ENCODE measurements around the gene PUM1. TPM values are rescaled to one million over a fixed set of nuclear protein-coding genes. Genes with fewer than 3 reads are reported as not detected.

PUM1 gene
- total and polyA plus RNA-seq, 7 experiments from 2014 or later, result 114 to 226 (median 154) TPM

- Histone ChIP-seq H3K27ac (ENCODE audit: low read depth, low read length) (no peak overlapping the region), H3K36me3 (ENCODE audit: control insufficient read depth in 2 of 3, insufficient read depth in 3 of 3, low read length in 3 of 3) (no peaks in the 10 kb centered on the region), H3K9me3 (ENCODE audit: control insufficient read depth in 2 of 3, low read length in 3 of 3) (no peaks in the 10 kb centered on the region), H3K27me3 (ENCODE audit: control insufficient read depth in 2 of 2, insufficient read depth in 2 of 2, low read length in 2 of 2) (no peaks in the 10 kb centered on the region), H3K4me1 (ENCODE audit: control insufficient read depth in 2 of 2, insufficient read depth in 2 of 2, low read length in 2 of 2) (no peaks in the 10 kb centered on the region), H3K4me3 (ENCODE audit: low read length) (no peak overlapping the region)
- Mint-ChIP-seq H3K27me3 (peaks cover 1 to 20% (median 3%) of the 10 kb centered on the region in 5 donors), H3K36me3 (no peaks in the 10 kb centered on the region), H3K4me3 (no peak overlapping the region), H3K4me1 (peaks cover 2 to 12% (median 3%) of the 10 kb centered on the region in 7 donors), H3K27ac (no peak overlapping the region), H3K9me3 (no peaks in the 10 kb centered on the region)
- intact Hi-C loops (cut with micrococcal nuclease), result loop anchor here in 1 of 2 donors (5.0 kb wide), 1 partner anchor 1677 kb away; the partner anchor contains the start of gene PTPRU
- ATAC-seq, result no peak
- POLR2A ChIA-PET, result no interaction called here
- CTCF ChIA-PET, result interaction anchor here (0.8 to 1.5 kb wide), 2 partner anchors 112 to 135 kb away, joined by 3 to 6 read pairs; no protein-coding TSS in a partner anchor
- no peak for DNase-seq
Measured at GRCh38 chr1:30914587-30914922, 151.0 kb downstream of the PUM1 start.

- intact Hi-C loops (cut with micrococcal nuclease), result loop anchor here in 1 of 2 donors (5.0 kb wide), 1 partner anchor 1676 kb away; the partner anchor contains the start of gene PTPRU
- POLR2A ChIA-PET, result interaction anchor here (0.6 to 1.1 kb wide), 2 partner anchors 125 to 133 kb away, joined by 4 to 8 read pairs; no protein-coding TSS in a partner anchor
- no peak overlapping the region for H3K27ac Mint-ChIP-seq
Measured at GRCh38 chr1:30912913-30913652, 152.4 kb downstream of the PUM1 start.

GRCh38 chr1:30912224-30912623 is 153.3 kb downstream of the PUM1 start:
- Mint-ChIP-seq H3K4me3 (no peak overlapping the region), H3K9me3 (peaks cover 0 to 4% (median 0%) of the 10 kb centered on the region in 11 donors), H3K36me3 (peaks cover 0 to 4% (median 0%) of the 10 kb centered on the region in 5 donors), H3K27ac (no peak overlapping the region), H3K27me3 (peaks cover 13 to 29% (median 14%) of the 10 kb centered on the region in 5 donors), H3K4me1 (peaks cover 9 to 17% (median 14%) of the 10 kb centered on the region in 7 donors)
- Histone ChIP-seq H3K27ac (ENCODE audit: low read depth, low read length) (no peak overlapping the region), H3K4me3 (ENCODE audit: low read length) (no peak overlapping the region), H3K4me1 (ENCODE audit: control insufficient read depth in 2 of 2, insufficient read depth in 2 of 2, low read length in 2 of 2) (peaks cover 0 to 6% of the 10 kb centered on the region in 2 donors), H3K27me3 (ENCODE audit: control insufficient read depth in 2 of 2, insufficient read depth in 2 of 2, low read length in 2 of 2) (peaks cover 0 to 1% of the 10 kb centered on the region in 2 donors), H3K36me3 (ENCODE audit: control insufficient read depth in 2 of 3, insufficient read depth in 3 of 3, low read length in 3 of 3) (no peaks in the 10 kb centered on the region), H3K9me3 (ENCODE audit: control insufficient read depth in 2 of 3, low read length in 3 of 3) (no peaks in the 10 kb centered on the region)
- ATAC-seq (no peak), DNase-seq (no peak)
- POLR2A ChIA-PET, result interaction anchor here (1.1 kb wide), 1 partner anchor 125 kb away, joined by 4 read pairs; no protein-coding TSS in a partner anchor
- intact Hi-C loops (cut with micrococcal nuclease), result loop anchor here in 1 of 2 donors (5.0 kb wide), 1 partner anchor 1675 kb away; the partner anchor contains the start of gene PTPRU
- CTCF ChIA-PET, result interaction anchor here (1.0 to 2.9 kb wide), 3 partner anchors 22 to 111 kb away, joined by 3 to 16 read pairs (median 4); no protein-coding TSS in a partner anchor

More at GRCh38 chr1:30912913-30913652, 152.4 kb downstream of the PUM1 start:
- Histone ChIP-seq H3K9me3 (ENCODE audit: control insufficient read depth in 2 of 3, low read length in 3 of 3) (no peaks in the 10 kb centered on the region), H3K27ac (ENCODE audit: low read depth, low read length) (no peak overlapping the region), H3K27me3 (ENCODE audit: control insufficient read depth in 2 of 2, insufficient read depth in 2 of 2, low read length in 2 of 2) (no peaks in the 10 kb centered on the region), H3K4me1 (ENCODE audit: control insufficient read depth in 2 of 2, insufficient read depth in 2 of 2, low read length in 2 of 2) (no peaks in the 10 kb centered on the region), H3K36me3 (ENCODE audit: control insufficient read depth in 2 of 3, insufficient read depth in 3 of 3, low read length in 3 of 3) (no peaks in the 10 kb centered on the region), H3K4me3 (ENCODE audit: low read length) (no peak overlapping the region)
- Mint-ChIP-seq H3K4me1 (peaks cover 5 to 11% (median 9%) of the 10 kb centered on the region in 7 donors), H3K9me3 (no peaks in the 10 kb centered on the region), H3K36me3 (peaks cover 0 to 2% (median 0%) of the 10 kb centered on the region in 5 donors), H3K4me3 (no peak overlapping the region), H3K27me3 (peaks cover 9 to 23% (median 9%) of the 10 kb centered on the region in 5 donors)
- CTCF ChIA-PET, result interaction anchor here (0.6 to 1.0 kb wide), 2 partner anchors 30 to 1502 kb away, joined by 3 to 4 read pairs; no protein-coding TSS in a partner anchor
- DNase-seq (no peak), ATAC-seq (no peak)

- H3K27ac Mint-ChIP-seq, result peak overlapping the region in 1 of 9 donors; percentile 66
- intact Hi-C loops (cut with micrococcal nuclease), result loop anchor here (1.0 to 5.0 kb wide), 4 partner anchors 110 to 1674 kb away; partner anchors contain the start of gene PTPRU (in 1 of the 2)
- peaks cover 9 to 18% (median 15%) of the 10 kb centered on the region in 7 donors for H3K4me1 Mint-ChIP-seq
- ATAC-seq (peak; percentile 60), DNase-seq (peak in 2 of 9 donors; percentile 12 to 54)
- H3K9me3 Mint-ChIP-seq, result peaks cover 0 to 4% (median 0%) of the 10 kb centered on the region in 11 donors
- no peak overlapping the region for H3K4me3 Mint-ChIP-seq
- Histone ChIP-seq H3K27ac (ENCODE audit: low read depth, low read length) (no peak overlapping the region), H3K27me3 (ENCODE audit: control insufficient read depth in 2 of 2, insufficient read depth in 2 of 2, low read length in 2 of 2) (peaks cover 0 to 4% of the 10 kb centered on the region in 2 donors), H3K36me3 (ENCODE audit: control insufficient read depth in 2 of 3, insufficient read depth in 3 of 3, low read length in 3 of 3) (no peaks in the 10 kb centered on the region), H3K4me1 (ENCODE audit: control insufficient read depth in 2 of 2, insufficient read depth in 2 of 2, low read length in 2 of 2) (peaks cover 0 to 6% of the 10 kb centered on the region in 2 donors), H3K9me3 (ENCODE audit: control insufficient read depth in 2 of 3, low read length in 3 of 3) (no peaks in the 10 kb centered on the region), H3K4me3 (ENCODE audit: low read length) (no peak overlapping the region)
- ChIA-PET POLR2A (interaction anchor here (1.3 kb wide), 1 partner anchor 152 kb away, joined by 3 read pairs; no protein-coding TSS in a partner anchor), CTCF (interaction anchor here (0.6 to 2.9 kb wide), 7 partner anchors 8 to 130 kb away, joined by 3 to 16 read pairs (median 4); no protein-coding TSS in a partner anchor)
- H3K27me3 Mint-ChIP-seq, result peaks cover 17 to 38% (median 19%) of the 10 kb centered on the region in 5 donors
- peaks cover 0 to 4% (median 0%) of the 10 kb centered on the region in 5 donors for H3K36me3 Mint-ChIP-seq
Measured at GRCh38 chr1:30911059-30911954, 154.2 kb downstream of the PUM1 start.

- Mint-ChIP-seq H3K4me3 (peak overlapping the region; percentile 58 to 90 (median 84)), H3K9me3 (peaks cover 0 to 4% (median 0%) of the 10 kb centered on the region in 11 donors), H3K27ac (peak overlapping the region in 5 of 9 donors; percentile 7 to 49 (median 27)), H3K36me3 (peaks cover 0 to 4% (median 0%) of the 10 kb centered on the region in 5 donors), H3K4me1 (peaks cover 9 to 18% (median 15%) of the 10 kb centered on the region in 7 donors), H3K27me3 (peaks cover 21 to 50% (median 27%) of the 10 kb centered on the region in 5 donors)
- intact Hi-C loops (cut with micrococcal nuclease), result loop anchor here (5.0 kb wide), 2 partner anchors 498 to 1672 kb away; partner anchors contain the start of gene PTPRU (in 1 of the 2)
- no peak overlapping the region for H3K4me3 ChIP-seq (ENCODE audit: low read length)
- peaks cover 0 to 4% of the 10 kb centered on the region in 2 donors for H3K27me3 ChIP-seq (ENCODE audit: control insufficient read depth in 2 of 2, insufficient read depth in 2 of 2, low read length in 2 of 2)
- H3K4me1 ChIP-seq (ENCODE audit: control insufficient read depth in 2 of 2, insufficient read depth in 2 of 2, low read length in 2 of 2), result peaks cover 0 to 6% of the 10 kb centered on the region in 2 donors
- no peaks in the 10 kb centered on the region for H3K9me3 ChIP-seq (ENCODE audit: control insufficient read depth in 2 of 3, low read length in 3 of 3)
- no peak overlapping the region for H3K27ac ChIP-seq (ENCODE audit: low read depth, low read length)
- no peak for ATAC-seq
- ChIA-PET POLR2A (interaction anchor here (0.7 to 1.3 kb wide), 2 partner anchors 14 to 151 kb away, joined by 3 read pairs; no protein-coding TSS in a partner anchor), CTCF (interaction anchor here (0.6 to 2.9 kb wide), 3 partner anchors 108 to 139 kb away, joined by 3 to 16 read pairs (median 4); no protein-coding TSS in a partner anchor)
- no peaks in the 10 kb centered on the region for H3K36me3 ChIP-seq (ENCODE audit: control insufficient read depth in 2 of 3, insufficient read depth in 3 of 3, low read length in 3 of 3)
- no peak for DNase-seq
Measured at GRCh38 chr1:30909365-30910068, 156.0 kb downstream of the PUM1 start.

Data from naive thymus-derived CD4-positive, alpha-beta T cell (primary cell).